Right lung (tissue), 5 donors: ENCODE measurements around the gene ADSL. TPM values are rescaled to one million over a fixed set of nuclear protein-coding genes. Genes with fewer than 3 reads are reported as not detected.

Experiments
- DNase-seq, 2 donors: peaks; one replicate each; pipeline ENCODE4 v3.0.0-alpha.2; 2013
- polyA plus RNA-seq, 5 donors: library from polyadenylated mRNA; unstranded; fragments of 120-200 nt; gene quantifications; one replicate each; pipeline versions ENCODE4 v1.2.1 to v1.2.3, GENCODE V29; 2013; ENCODE audit warnings: inconsistent platforms in 1 of 5, low replicate concordance in 1 of 5; ENCODE audit not compliant: insufficient read length in 5 of 5, insufficient read depth in 1 of 5

The ADSL gene
- polyA plus RNA-seq, 5 donors: 94.3 to 114 (median 99.8) TPM

GRCh38 chr22:40436505-40437431 is 90.5 kb downstream of the ADSL start:
- DNase-seq: peak in 1 of 2 donors; percentile 49

Other genes with a start within 250 kb of the ADSL start
- gene TNRC6B, start 168.6 kb upstream of the ADSL start, polyA plus RNA-seq: 10 to 100 TPM in 4 of 5 donors, 1 to 10 TPM in 1; 9.9 to 14.2 (median 13.1) TPM
- gene SGSM3, start 24.1 kb downstream of the ADSL start, polyA plus RNA-seq: 10 to 100 TPM; 54.2 to 92.1 (median 71.3) TPM